Adrenal gland (tissue), 12 donors: ENCODE measurements around the gene RDH16. TPM values are rescaled to one million over a fixed set of nuclear protein-coding genes. Genes with fewer than 3 reads are reported as not detected.

ENCODE experiments used
- DNase-seq, 7 donors: peaks; one replicate each; pipeline ENCODE4 v3.0.0-alpha.2; 2019 to 2020
- H3K27ac ChIP-seq, 5 donors: fragments of 200-600 bp; sonication (generic) in 4 of 5; 1 replicate in 3 of 5; 2 replicates in 2 of 5; pipeline versions ENCODE4 v1.5.1 to v1.8.0; 2016 to 2020; ENCODE audit warnings: mild to moderate bottlenecking in 1 of 5
- H3K27me3 ChIP-seq: fragments of 200-600 bp; 2 replicates; pipeline ENCODE4 v1.8.0; 2021
- H3K36me3 ChIP-seq, 2 donors: fragments of 200-600 bp; replicated peaks in 1 of 2; 1 replicate in 1 of 2; 2 replicates in 1 of 2; pipeline versions ENCODE4 v1.5.1 to v1.8.0; 2018 to 2022
- H3K4me1 ChIP-seq, 2 donors: fragments of 200-600 bp; replicated peaks in 1 of 2; 1 replicate in 1 of 2; 2 replicates in 1 of 2; pipeline versions ENCODE4 v1.5.1 to v1.8.0; 2018 to 2021
- H3K4me3 ChIP-seq, 4 donors: fragments of 200-600 bp; sonication (generic) in 3 of 4; one replicate each; pipeline ENCODE4 v1.5.1; 2016 to 2018
- H3K9me3 ChIP-seq, 3 donors: fragments of 200-600 bp; sonication (generic) in 1 of 3; replicated peaks in 1 of 3; 1 replicate in 2 of 3; 2 replicates in 1 of 3; pipeline versions ENCODE4 v1.5.1 to v1.8.0; 2016 to 2021
- CTCF ChIP-seq, 6 experiments: fragments of 450-650 bp in 4 of 6; fragments of 200-600 bp in 2 of 6; sonication (generic) in 1 of 6; IDR thresholded peaks; 1 replicate in 5 of 6; 2 replicates in 1 of 6; pipeline versions ENCODE4 v1.5.1 to v1.8.0; 2016 to 2021; ENCODE audit warnings: antibody characterized with exemption in 6 of 6, mild to moderate bottlenecking in 2 of 6, moderate library complexity in 1 of 6
- POLR2A ChIP-seq, 2 donors: fragments of 450-650 bp; IDR thresholded peaks; one replicate each; pipeline ENCODE4 v1.6.1; 2017; ENCODE audit warnings: antibody characterized with exemption in 2 of 2, mild to moderate bottlenecking in 2 of 2, moderate library complexity in 1 of 2
- WGBS, 4 donors: extraction: QIAGEN DNeasy Blood & Tissue Kit in 2 of 4; methylation state at CpG; one replicate each; pipeline versions ENCODE4 v1.1.5 to v1.1.7; 2013 to 2017; 5-methylcytosine and 5-hydroxymethylcytosine counted together
- intact Hi-C, 2 donors: fragments of 100-400 bp; cut with DNase I; formaldehyde crosslinking; loops; one replicate each; pipeline versions ENCODE4 v1.14.1 to v1.15.0; 2022 to 2023
- polyA plus RNA-seq, 3 donors: library from polyadenylated mRNA; stranded (reverse); fragments of 200-250 nt in 2 of 3; fragments of 350-450 nt in 1 of 3; fragmentation: Illumina TruSeq in 1 of 3; extraction: RNeasy Lipid Tissue Mini Kit (QIAGEN cat#74804) in 1 of 3; gene quantifications; one replicate each; pipeline ENCODE4 v1.2.3, GENCODE V29; 2013 to 2014
- total RNA-seq, 9 donors: library from RNA; depleted of rRNA in 4 of 9; stranded (reverse); fragments of >200 nt in 4 of 9; fragments of 120-200 nt in 1 of 9; fragmentation: NEBNext Ultra II Directional in 1 of 9; extraction: Animal tissue kit (Norgen Biotek cat#: 25700) in 1 of 9; gene quantifications; one replicate each; pipeline versions ENCODE4 v1.1.0 to v1.2.4, GENCODE V29; 2013 to 2023
- donor health status: healthy with polysubstance abuse.
- donor health status: Bipolar disorder and iron deficiency.
- donor health status: DM: yes; HTN: yes; CAD: no.
- donor health status: DM: no; HTN: no; CAD: no.
- donor health status: DM: no; HTN: no; CAD: no.
- donor health status: DM: yes; HTN: yes; CAD: no.

The RDH16 gene
- total and polyA plus RNA-seq, 12 donors: 0.05 to 1.1 (median 0.55) TPM; not detected in 1

GRCh38 chr12:56930241-56930640 is 27.2 kb downstream of the RDH16 start:
- H3K27ac ChIP-seq: no peak overlapping the region
- no peaks in the 10 kb centered on the region for H3K9me3 ChIP-seq
- peaks cover 0 to 16% of the 10 kb centered on the region in 2 donors for H3K4me1 ChIP-seq
- no peaks in the 10 kb centered on the region for H3K27me3 ChIP-seq
- TF ChIP-seq POLR2A (IDR thresholded peaks at IDR 0.05) (no peak), CTCF (IDR thresholded peaks at IDR 0.05) (no peak)
- no peak for DNase-seq
- H3K4me3 ChIP-seq: no peak overlapping the region
- intact Hi-C loops: no loop called here
- no peaks in the 10 kb centered on the region for H3K36me3 ChIP-seq
- WGBS, 4 donors: 88 to 95% (median 91%) methylated on average over 7 to 8 of the region's 8 CpGs

DNA sequence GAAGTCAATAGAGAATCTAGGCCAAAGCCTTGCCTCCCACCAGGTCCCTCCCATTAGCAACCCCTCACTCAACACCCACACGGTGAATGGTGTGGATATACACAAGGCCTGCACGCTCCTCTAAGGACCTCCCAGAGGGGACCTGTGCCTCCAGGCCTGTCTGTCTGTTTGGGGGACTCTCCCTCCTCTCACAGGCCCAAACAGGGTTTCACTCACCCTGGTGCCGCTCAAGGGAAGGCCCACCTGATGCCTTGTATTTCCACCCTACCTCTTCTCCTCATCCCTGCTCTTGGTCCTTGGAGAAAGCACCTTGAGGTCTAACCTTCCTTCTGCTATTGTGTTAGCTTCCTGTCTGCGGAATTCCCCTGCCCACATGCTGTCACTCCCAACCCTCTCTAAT is 27.6 kb downstream of the RDH16 start:
- no peak for DNase-seq
- 88 to 100% (median 95%) methylated on average over 3 to 4 of the region's 4 CpGs for WGBS, 4 donors
- no peak overlapping the region for H3K4me3 ChIP-seq

DNA sequence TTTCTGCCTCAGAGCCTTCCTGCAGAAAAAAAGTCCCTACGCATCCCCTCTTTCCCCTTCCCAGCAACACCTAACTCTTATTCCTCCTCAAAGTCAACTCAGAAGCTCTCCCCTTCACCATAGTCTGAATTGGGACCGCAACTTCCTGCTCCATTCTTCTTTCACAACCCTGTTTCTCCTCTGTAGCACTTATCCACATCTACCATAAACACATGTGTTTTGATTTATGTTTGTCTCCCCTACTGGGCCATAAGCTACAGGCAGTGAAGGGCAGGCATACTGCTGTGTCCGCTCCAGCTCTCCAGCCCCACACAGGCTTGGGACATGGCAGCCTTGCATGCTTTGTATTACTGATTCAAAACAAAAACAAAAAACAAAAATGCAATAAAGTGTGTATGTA is 29.1 kb downstream of the RDH16 start:
- intact Hi-C loops: no loop called here
- H3K27me3 ChIP-seq: no peaks in the 10 kb centered on the region
- WGBS, 4 donors: 69 to 81% (median 78%) methylated on average over 3 of the region's 3 CpGs

More for the DNA sequence above, 27.6 kb downstream of the RDH16 start:
- Histone ChIP-seq H3K36me3 (no peaks in the 10 kb centered on the region), H3K9me3 (no peaks in the 10 kb centered on the region), H3K27me3 (no peaks in the 10 kb centered on the region), H3K27ac (no peak overlapping the region), H3K4me1 (peaks cover 0 to 16% of the 10 kb centered on the region in 2 donors)
- TF ChIP-seq CTCF (IDR thresholded peaks at IDR 0.05): no peak
- no peak for TF ChIP-seq POLR2A (IDR thresholded peaks at IDR 0.05)
- intact Hi-C loops: no loop called here

DNA sequence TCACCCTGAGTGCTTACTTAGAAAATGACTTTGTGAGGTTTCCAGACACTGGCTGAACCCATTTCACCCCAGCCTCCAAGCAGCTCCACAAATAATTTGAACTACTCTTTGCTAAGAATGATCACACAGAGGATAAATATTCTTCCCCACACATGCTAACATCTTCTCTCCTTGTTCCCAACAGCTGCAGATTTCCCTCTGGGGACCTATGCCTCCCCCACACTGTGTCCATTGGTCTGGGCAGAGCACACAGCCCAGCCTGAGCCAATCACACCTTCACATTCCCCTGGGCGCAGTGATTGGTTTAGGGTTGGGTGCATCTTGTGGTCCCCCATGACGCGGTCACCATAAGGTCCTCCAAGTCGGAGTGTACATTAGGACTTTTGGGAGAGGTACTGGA is 30.1 kb downstream of the RDH16 start:
- H3K27ac ChIP-seq: no peak overlapping the region
- DNase-seq: no peak
- no peaks in the 10 kb centered on the region for H3K36me3 ChIP-seq
- intact Hi-C loops: no loop called here
- H3K4me3 ChIP-seq: no peak overlapping the region
- H3K27me3 ChIP-seq: no peaks in the 10 kb centered on the region
- 90 to 95% (median 93%) methylated on average over 4 of the region's 4 CpGs for WGBS, 4 donors
- no peak for TF ChIP-seq POLR2A (IDR thresholded peaks at IDR 0.05)
- no peak for TF ChIP-seq CTCF (IDR thresholded peaks at IDR 0.05)
- H3K9me3 ChIP-seq: no peaks in the 10 kb centered on the region
- H3K4me1 ChIP-seq: peaks cover 0 to 12% of the 10 kb centered on the region in 2 donors

More for the DNA sequence above, 29.1 kb downstream of the RDH16 start:
- Histone ChIP-seq H3K4me3 (no peak overlapping the region), H3K36me3 (no peaks in the 10 kb centered on the region), H3K27ac (no peak overlapping the region), H3K9me3 (no peaks in the 10 kb centered on the region), H3K4me1 (peaks cover 0 to 16% of the 10 kb centered on the region in 2 donors)
- no peak for TF ChIP-seq POLR2A (IDR thresholded peaks at IDR 0.05)
- TF ChIP-seq CTCF (IDR thresholded peaks at IDR 0.05): no peak
- DNase-seq: no peak
